ENCODE data around the gene MED13. TPM values are rescaled to one million over a fixed set of nuclear protein-coding genes. Genes with fewer than 3 reads are reported as not detected.

The MED13 gene
- total and polyA plus RNA-seq, 9 of the 15 experiments (the other 6 are each of a cell fraction or from before 2014, with no cell fraction given) = 5.4 to 48.4 (median 28.2) TPM

DNA sequence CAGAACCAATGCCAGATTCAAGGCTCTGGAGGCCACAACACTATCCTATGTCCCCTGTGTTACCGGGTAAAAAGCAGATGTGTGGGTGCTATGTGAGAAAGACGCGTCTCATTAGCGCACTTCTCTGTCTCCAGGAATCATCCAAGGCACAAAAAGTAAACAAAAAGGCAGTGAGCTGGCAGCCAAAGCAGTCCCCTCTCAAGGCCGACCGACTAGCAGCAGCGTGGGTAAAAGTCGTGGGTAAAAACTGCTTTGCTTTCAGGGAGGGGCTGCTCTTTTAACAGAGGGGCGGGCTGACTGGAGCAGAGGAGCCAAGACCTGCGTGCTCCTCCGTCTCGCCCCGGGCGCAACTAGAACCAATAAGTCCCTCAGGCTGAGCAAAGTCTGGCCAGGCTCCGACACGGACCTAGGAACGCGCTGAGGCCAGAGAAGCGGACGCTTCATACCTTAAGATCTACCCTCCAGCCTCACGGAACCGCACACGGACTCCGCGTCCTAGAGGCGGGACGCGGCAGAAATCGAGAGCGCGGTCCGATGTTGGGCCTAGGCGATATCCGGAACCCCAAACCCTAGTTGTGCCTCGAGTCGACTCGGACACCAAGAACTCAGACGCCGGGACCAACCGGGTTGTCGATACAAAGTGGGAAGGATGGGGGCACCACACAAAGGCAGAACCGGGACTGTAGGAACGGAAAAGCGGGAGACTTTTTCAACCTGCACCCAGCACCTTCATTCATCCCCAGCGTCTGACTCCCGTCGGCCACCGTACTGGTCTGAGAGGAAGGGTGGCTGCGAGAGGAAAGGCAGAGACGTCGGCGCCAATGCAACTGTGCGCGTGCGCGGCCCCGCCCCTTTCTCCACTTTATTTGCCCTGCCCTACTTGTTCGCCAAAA, 137.6 kb downstream of the MED13 start, which contains the start of gene INTS2 (continued):
- TF ChIP-seq GABPB2 (CRISPR knock-in tag; conservative IDR thresholded peaks at IDR 0.05) (no peak), ZKSCAN8 (CRISPR knock-in tag; IDR thresholded peaks at IDR 0.05) (no peak), KLF1 (tag; IDR thresholded peaks at IDR 0.05) (no peak), ZBTB12 (CRISPR knock-in tag; IDR thresholded peaks at IDR 0.05) (no peak), MYNN (IDR thresholded peaks at IDR 0.05) (0 out of 2 replicates have a peak, but pooled peaks have one; percentile 58), MYNN (CRISPR knock-in tag; IDR thresholded peaks at IDR 0.05) (no peak), PTBP1 (IDR thresholded peaks at IDR 0.05; ENCODE audit: low read depth, low read length) (no peak), TAF15 (IDR thresholded peaks at IDR 0.05; ENCODE audit: low read depth, low read length) (no peak), KLF6 (CRISPR knock-in tag; IDR thresholded peaks at IDR 0.05; ENCODE audit: borderline replicate concordance) (no peak), KDM4B (IDR thresholded peaks at IDR 0.05; ENCODE audit: borderline replicate concordance in 2 of 2, low read depth in 1 of 2) (no peak), ZNF583 (CRISPR knock-in tag; IDR thresholded peaks at IDR 0.05) (no peak), DEAF1 (CRISPR knock-in tag; IDR thresholded peaks at IDR 0.05) (no peak)
- TF ChIP-seq, protein P1, sequence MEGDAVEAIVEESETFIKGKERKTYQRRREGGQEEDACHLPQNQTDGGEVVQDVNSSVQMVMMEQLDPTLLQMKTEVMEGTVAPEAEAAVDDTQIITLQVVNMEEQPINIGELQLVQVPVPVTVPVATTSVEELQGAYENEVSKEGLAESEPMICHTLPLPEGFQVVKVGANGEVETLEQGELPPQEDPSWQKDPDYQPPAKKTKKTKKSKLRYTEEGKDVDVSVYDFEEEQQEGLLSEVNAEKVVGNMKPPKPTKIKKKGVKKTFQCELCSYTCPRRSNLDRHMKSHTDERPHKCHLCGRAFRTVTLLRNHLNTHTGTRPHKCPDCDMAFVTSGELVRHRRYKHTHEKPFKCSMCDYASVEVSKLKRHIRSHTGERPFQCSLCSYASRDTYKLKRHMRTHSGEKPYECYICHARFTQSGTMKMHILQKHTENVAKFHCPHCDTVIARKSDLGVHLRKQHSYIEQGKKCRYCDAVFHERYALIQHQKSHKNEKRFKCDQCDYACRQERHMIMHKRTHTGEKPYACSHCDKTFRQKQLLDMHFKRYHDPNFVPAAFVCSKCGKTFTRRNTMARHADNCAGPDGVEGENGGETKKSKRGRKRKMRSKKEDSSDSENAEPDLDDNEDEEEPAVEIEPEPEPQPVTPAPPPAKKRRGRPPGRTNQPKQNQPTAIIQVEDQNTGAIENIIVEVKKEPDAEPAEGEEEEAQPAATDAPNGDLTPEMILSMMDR (IDR thresholded peaks at IDR 0.05 in 2 of 3, conservative IDR thresholded peaks at IDR 0.05 in 1 of 3; ENCODE audit: insufficient read depth in 2 of 3, low read depth in 1 of 3, low read length in 3 of 3) = no peak
- TF ChIP-seq, protein P2, sequence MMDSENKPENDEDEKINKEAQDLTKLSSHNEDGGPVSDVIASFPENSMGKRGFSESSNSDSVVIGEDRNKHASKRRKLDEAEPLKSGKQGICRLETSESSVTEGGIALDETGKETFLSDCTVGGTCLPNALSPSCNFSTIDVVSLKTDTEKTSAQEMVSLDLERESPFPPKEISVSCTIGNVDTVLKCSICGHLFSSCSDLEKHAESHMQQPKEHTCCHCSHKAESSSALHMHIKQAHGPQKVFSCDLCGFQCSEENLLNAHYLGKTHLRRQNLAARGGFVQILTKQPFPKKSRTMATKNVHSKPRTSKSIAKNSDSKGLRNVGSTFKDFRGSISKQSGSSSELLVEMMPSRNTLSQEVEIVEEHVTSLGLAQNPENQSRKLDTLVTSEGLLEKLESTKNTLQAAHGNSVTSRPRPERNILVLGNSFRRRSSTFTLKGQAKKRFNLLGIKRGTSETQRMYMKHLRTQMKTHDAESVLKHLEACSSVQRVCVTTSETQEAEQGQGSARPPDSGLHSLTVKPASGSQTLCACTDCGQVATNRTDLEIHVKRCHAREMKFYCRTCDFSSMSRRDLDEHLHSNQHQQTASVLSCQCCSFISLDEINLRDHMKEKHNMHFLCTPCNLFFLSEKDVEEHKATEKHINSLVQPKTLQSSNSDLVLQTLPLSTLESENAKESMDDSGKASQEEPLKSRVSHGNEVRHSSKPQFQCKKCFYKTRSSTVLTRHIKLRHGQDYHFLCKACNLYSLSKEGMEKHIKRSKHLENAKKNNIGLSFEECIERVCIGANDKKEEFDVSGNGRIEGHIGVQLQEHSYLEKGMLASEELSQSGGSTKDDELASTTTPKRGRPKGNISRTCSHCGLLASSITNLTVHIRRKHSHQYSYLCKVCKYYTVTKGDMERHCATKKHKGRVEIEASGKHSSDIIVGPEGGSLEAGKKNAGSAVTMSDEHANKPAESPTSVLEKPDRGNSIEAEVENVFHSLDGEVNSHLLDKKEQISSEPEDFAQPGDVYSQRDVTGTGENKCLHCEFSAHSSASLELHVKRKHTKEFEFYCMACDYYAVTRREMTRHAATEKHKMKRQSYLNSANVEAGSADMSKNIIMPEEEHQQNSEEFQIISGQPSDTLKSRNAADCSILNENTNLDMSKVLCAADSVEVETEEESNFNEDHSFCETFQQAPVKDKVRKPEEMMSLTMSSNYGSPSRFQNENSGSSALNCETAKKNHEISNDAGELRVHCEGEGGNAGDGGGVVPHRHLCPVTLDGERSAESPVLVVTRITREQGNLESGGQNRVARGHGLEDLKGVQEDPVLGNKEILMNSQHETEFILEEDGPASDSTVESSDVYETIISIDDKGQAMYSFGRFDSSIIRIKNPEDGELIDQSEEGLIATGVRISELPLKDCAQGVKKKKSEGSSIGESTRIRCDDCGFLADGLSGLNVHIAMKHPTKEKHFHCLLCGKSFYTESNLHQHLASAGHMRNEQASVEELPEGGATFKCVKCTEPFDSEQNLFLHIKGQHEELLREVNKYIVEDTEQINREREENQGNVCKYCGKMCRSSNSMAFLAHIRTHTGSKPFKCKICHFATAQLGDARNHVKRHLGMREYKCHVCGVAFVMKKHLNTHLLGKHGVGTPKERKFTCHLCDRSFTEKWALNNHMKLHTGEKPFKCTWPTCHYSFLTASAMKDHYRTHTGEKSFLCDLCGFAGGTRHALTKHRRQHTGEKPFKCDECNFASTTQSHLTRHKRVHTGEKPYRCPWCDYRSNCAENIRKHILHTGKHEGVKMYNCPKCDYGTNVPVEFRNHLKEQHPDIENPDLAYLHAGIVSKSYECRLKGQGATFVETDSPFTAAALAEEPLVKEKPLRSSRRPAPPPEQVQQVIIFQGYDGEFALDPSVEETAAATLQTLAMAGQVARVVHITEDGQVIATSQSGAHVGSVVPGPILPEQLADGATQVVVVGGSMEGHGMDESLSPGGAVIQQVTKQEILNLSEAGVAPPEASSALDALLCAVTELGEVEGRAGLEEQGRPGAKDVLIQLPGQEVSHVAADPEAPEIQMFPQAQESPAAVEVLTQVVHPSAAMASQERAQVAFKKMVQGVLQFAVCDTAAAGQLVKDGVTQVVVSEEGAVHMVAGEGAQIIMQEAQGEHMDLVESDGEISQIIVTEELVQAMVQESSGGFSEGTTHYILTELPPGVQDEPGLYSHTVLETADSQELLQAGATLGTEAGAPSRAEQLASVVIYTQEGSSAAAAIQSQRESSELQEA (IDR thresholded peaks at IDR 0.05; ENCODE audit: low read depth) = peak; percentile 96
